Omental fat pad (tissue), 4 donors: Measurements from ENCODE around the gene PHACTR3. TPM values are rescaled to one million over a fixed set of nuclear protein-coding genes. Genes with fewer than 3 reads are reported as not detected.

Source experiments
- ATAC-seq: fragments of 150-250 bp; one replicate; pipeline ENCODE4 v1.9.1; 2016; ENCODE audit warnings: mild to moderate bottlenecking, moderate library complexity; ENCODE audit not compliant: low FRiP score
- DNase-seq: peaks from one replicate; pipeline ENCODE4 v3.0.0-alpha.2; 2019; ENCODE audit warnings: low spot score
- CTCF ChIP-seq, 3 donors: fragments of 450-650 bp; IDR thresholded peaks; one replicate each; pipeline ENCODE4 v1.5.1; 2016 to 2017; ENCODE audit warnings: antibody characterized with exemption in 3 of 3, mild to moderate bottlenecking in 3 of 3, moderate library complexity in 2 of 3
- total RNA-seq, 4 donors: library from RNA; depleted of rRNA; stranded (reverse); fragments of >200 nt; gene quantifications; one replicate each; pipeline ENCODE4 v1.1.0, GENCODE V29; 2016

Gene PHACTR3
- total RNA-seq, 4 donors from 2014 or later: 0.19 to 10.6 (median 1.4) TPM; not detected in 1

- ATAC-seq (no peak), DNase-seq (no peak)
Observed at GRCh38 chr20:59802018-59802417, 197.7 kb downstream of the PHACTR3 start.

GRCh38 chr20:59802471-59803221 is 198.3 kb downstream of the PHACTR3 start:
- no peak for TF ChIP-seq CTCF (IDR thresholded peaks at IDR 0.05)
- ATAC-seq (no peak), DNase-seq (no peak)

More at GRCh38 chr20:59802018-59802417, 197.7 kb downstream of the PHACTR3 start:
- no peak for TF ChIP-seq CTCF (IDR thresholded peaks at IDR 0.05)

- ATAC-seq (no peak), DNase-seq (no peak)
- TF ChIP-seq CTCF (IDR thresholded peaks at IDR 0.05): no peak
Observed at GRCh38 chr20:59804347-59804746, 200.0 kb downstream of the PHACTR3 start.

GRCh38 chr20:59804871-59805665 is 200.7 kb downstream of the PHACTR3 start:
- no peak for DNase-seq
- no peak for ATAC-seq
- TF ChIP-seq CTCF (IDR thresholded peaks at IDR 0.05): no peak

- TF ChIP-seq CTCF (IDR thresholded peaks at IDR 0.05): no peak
- DNase-seq: no peak
Observed at GRCh38 chr20:59805786-59806577, 201.6 kb downstream of the PHACTR3 start.

GRCh38 chr20:59806578-59806975 is 202.2 kb downstream of the PHACTR3 start:
- ATAC-seq: no peak
- no peak for TF ChIP-seq CTCF (IDR thresholded peaks at IDR 0.05)
- no peak for DNase-seq

More at GRCh38 chr20:59805786-59806577, 201.6 kb downstream of the PHACTR3 start:
- ATAC-seq: no peak
